Mesodermal cell (in vitro differentiated cells): ENCODE measurements around the gene ZNF579.

Experiments
- H3K27ac ChIP-seq: 2 replicates; pipeline ENCODE4 v1.7.0; 2013; ENCODE audit warnings: mild to moderate bottlenecking, low read depth, low read length, moderate library complexity; ENCODE audit not compliant: severe bottlenecking
- H3K36me3 ChIP-seq: 2 replicates; pipeline ENCODE4 v1.7.1; 2013; ENCODE audit warnings: mild to moderate bottlenecking, low read length, moderate library complexity; ENCODE audit not compliant: control insufficient read depth, insufficient read depth
- H3K4me1 ChIP-seq: one replicate; pipeline ENCODE4 v1.7.1; 2013; ENCODE audit warnings: mild to moderate bottlenecking, low read length; ENCODE audit not compliant: insufficient read depth, control insufficient read depth, poor library complexity, severe bottlenecking
- H3K4me3 ChIP-seq: 2 replicates; pipeline ENCODE4 v1.7.0; 2013; ENCODE audit warnings: low read length, control low read depth, mild to moderate bottlenecking; ENCODE audit not compliant: insufficient read depth, poor library complexity, severe bottlenecking; ENCODE audit errors: extremely low read depth
- H3K9me3 ChIP-seq: 2 replicates; pipeline ENCODE4 v1.7.1; 2013; ENCODE audit warnings: mild to moderate bottlenecking, low read length, moderate library complexity; ENCODE audit not compliant: control insufficient read depth
- WGBS, 2 experiments: methylation state at CpG; one replicate each; pipeline ENCODE4 v1.1.5; 2013; ENCODE audit warnings: missing lambda C conversion rate in 2 of 2; ENCODE audit not compliant: insufficient coverage in 2 of 2; 5-methylcytosine and 5-hydroxymethylcytosine counted together

ZNF579 gene

DNA sequence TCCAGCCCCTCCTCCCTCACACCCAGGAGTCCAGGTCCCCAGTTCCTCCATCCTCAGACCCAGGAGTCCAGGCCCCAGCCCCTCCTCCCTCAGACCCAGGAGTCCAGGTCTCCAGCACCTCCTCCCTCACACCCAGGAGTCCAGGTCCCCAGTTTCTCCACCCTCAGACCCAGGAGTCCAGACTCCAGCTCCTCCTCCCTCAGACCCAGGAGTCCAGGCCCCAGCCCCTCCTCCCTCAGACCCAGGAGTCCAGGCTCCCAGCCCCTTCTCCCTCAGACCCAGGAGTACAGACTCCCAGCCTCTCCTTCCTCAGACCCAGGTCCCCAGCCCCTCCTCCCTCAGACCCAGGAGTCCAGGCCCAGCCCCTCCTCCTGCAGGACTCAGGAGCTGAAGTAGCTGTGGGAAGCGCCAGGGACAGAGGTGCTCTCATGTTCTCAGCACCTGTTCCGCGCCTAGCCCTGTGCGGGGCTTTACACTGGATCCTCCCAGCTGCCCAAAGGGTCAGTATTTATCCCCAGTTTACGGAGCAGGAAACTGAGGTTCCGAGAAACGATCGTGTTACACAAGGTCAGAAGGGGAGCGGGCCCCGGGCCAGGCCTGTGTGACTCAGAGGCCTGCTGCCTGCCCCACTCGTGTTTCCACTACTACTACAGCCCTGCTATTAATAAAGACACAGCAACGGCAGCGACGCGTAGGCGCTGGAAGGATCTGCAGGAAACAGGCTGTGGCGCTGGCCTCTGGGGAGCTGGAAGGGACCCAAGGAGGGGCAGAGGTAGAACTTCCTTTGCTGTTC, 33.6 kb downstream of the ZNF579 start:
- 79 to 88% methylated on average over 7 to 16 of the region's 17 CpGs for WGBS, 2 experiments
- H3K9me3 ChIP-seq = no peaks in the 10 kb centered on the region
- no peaks in the 10 kb centered on the region for H3K36me3 ChIP-seq
- H3K4me3 ChIP-seq = no peak overlapping the region
- H3K4me1 ChIP-seq = peaks cover 22% of the 10 kb centered on the region
- peak overlapping the region; percentile 24 for H3K27ac ChIP-seq

DNA sequence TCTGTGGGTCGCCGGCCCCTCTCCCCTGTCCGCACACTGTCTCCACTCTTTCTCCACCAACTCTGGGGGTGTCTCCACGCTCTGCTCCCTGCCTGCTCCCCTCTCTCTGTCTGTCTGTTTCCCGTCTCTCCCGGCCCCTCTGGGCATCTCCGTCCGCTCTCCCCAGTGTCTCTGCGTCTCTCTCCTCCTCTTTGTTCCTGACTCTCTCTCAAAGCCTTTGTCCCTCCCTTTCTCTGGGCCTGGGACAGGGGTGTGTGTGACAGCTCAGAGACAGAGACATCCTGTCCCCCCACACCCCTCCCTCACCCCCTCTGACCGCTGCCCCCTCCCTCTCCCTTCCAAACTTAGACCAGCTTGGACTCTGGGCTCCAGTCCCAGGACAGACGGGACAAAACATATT, 34.6 kb downstream of the ZNF579 start:
- H3K9me3 ChIP-seq = no peaks in the 10 kb centered on the region
- no peak overlapping the region for H3K4me3 ChIP-seq
- WGBS, 2 experiments = 72 to 76% methylated on average over 6 to 7 of the region's 11 CpGs
- no peak overlapping the region for H3K27ac ChIP-seq
- H3K36me3 ChIP-seq = no peaks in the 10 kb centered on the region
- H3K4me1 ChIP-seq = peaks cover 22% of the 10 kb centered on the region

DNA sequence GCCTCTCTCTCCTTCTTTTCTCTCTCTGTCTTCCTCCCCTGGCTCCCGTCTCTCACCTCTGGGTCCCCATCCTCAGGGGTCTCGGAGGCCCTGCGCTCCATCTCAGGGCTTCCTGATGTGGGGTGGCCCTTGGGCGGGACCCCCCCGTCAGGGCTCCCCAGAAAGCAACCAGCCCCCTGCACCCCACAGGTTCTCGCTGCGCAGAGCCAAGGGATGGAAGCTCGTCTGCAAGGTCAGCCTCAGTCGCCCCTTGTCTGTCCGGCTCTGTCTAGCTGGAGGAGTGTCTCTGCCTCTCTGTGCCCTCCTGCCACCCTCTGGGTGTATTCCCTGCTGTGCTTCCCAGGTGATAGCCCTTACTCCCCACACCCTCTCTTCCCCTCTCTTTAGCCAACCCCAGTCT, 35.2 kb downstream of the ZNF579 start, which contains the start of gene SBK3:
Gene SBK3 (minus strand): TSS at position 101 of the 400 bp plus-strand sequence. CDS start 0 bp downstream, at position 101.
- 88 to 89% methylated on average over 8 to 10 of the region's 10 CpGs for WGBS, 2 experiments
- no peak within 1 kb of the TSS for H3K4me3 ChIP-seq
- no peaks in the 10 kb centered on the region for H3K36me3 ChIP-seq
- H3K4me1 ChIP-seq = peaks cover 22% of the 10 kb centered on the region
- H3K27ac ChIP-seq = no peak within 1 kb of the TSS
- no peaks in the 10 kb centered on the region for H3K9me3 ChIP-seq

DNA sequence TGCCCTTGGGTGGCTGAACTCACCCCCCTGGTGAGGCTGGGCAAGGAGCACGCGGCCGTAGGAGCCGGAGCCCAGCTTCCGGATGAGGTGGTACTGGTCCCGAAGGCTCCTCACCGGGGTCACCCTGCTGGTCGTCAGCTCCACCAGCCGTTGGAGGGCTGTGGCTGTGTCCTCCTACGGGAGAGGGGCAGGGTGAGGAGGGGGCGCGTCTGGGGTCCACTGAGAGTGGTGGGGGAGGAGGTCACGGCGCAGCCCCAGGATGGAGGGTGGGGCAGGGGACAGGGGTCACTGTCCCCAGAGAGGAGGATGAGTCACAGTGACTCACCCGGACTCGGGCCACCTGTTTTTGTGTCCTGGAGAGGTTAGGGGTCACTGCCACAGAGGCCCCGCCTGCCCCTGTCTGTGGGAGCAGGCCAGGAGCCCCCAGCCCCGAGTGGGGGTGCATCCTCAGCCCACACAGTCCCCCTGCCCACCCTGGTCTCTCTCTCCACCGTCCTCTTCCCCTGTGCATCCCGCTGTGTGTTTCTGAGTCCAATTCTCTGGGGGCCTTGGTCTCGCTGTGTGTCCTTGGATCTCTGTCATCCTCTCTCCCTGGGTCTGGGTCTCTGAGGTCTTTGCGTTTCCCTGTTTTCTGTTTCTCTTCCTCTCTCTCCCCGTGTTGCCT, 35.7 kb downstream of the ZNF579 start:
- Histone ChIP-seq H3K4me1 (peaks cover 22% of the 10 kb centered on the region), H3K4me3 (no peak overlapping the region), H3K36me3 (no peaks in the 10 kb centered on the region), H3K27ac (no peak overlapping the region), H3K9me3 (no peaks in the 10 kb centered on the region)
- 73 to 74% methylated on average over 19 to 21 of the region's 23 CpGs for WGBS, 2 experiments

DNA sequence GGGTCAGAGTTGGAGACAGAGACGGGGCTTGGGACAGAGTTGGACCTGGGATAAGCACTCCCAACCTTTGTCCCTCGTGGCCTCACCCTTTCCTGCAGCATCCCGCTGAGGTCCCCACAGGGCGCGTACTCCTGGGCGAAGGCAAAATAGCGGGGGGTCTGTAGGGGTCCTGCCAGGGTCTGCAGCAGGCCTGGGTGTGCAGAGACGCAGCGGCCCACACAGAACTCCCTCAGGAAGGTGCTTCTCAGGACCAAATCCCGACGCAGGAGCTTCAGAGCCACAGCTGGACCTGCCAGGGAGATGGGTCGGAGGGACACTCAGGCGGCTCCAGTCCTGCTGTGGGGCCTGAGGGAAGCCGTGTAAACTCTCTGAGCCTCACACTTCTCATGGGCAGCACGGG, 36.6 kb downstream of the ZNF579 start:
- 90 to 91% methylated on average over 12 of the region's 15 CpGs for WGBS, 2 experiments
- no peak overlapping the region for H3K27ac ChIP-seq
- no peak overlapping the region for H3K4me3 ChIP-seq
- H3K9me3 ChIP-seq = no peaks in the 10 kb centered on the region
- peaks cover 22% of the 10 kb centered on the region for H3K4me1 ChIP-seq
- H3K36me3 ChIP-seq = no peaks in the 10 kb centered on the region

DNA sequence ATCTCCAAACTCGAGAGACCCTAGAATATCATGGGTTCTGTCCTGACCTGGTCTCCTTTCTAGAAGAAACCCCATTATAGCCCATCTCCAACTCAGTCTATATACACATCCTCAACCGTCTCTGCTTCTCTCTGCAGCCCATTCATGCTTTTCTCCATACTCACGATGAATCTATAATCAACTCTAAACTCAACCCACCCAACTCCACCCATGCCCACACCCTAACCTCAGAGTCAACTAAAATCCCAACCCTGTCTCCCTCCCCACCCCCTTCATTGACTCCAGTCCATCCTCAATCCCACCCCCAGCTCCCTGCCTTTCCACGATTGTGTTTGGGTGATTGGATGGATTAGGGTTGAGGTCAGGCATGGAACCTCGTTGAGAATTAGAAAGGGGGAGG, 37.1 kb downstream of the ZNF579 start:
- Histone ChIP-seq H3K9me3 (no peaks in the 10 kb centered on the region), H3K4me1 (peaks cover 22% of the 10 kb centered on the region), H3K36me3 (no peaks in the 10 kb centered on the region), H3K27ac (no peak overlapping the region), H3K4me3 (no peak overlapping the region)
- 93 to 98% methylated on average over 2 to 4 of the region's 5 CpGs for WGBS, 2 experiments

DNA sequence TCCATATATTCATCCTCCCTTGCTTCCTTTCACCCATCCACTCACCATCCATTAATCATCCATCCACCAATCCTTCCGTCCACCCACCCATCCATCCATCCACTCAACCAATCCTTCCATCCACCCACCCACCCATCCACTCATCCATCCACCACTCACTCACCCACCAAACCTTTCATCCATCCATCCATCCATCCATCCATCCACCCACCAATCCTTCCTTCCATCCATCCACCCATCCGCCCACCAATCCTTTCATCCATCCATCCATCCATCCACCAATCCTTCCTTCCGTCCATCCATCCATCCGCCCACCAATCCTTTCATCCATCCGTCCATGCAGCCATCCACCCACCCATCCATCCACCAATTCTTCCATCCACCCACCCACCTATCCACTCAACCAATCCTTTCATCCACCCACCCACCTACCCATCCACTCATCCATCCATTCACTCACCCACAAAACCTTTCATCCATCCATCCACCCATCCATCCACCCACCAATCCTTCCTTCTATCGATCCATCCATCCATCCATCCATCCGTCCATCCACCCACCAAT, 38.3 kb downstream of the ZNF579 start:
- 81 to 86% methylated on average over 4 to 7 of the region's 7 CpGs for WGBS, 2 experiments
- Histone ChIP-seq H3K27ac (no peak overlapping the region), H3K4me1 (peaks cover 23% of the 10 kb centered on the region), H3K36me3 (no peaks in the 10 kb centered on the region), H3K4me3 (no peak overlapping the region), H3K9me3 (no peaks in the 10 kb centered on the region)

DNA sequence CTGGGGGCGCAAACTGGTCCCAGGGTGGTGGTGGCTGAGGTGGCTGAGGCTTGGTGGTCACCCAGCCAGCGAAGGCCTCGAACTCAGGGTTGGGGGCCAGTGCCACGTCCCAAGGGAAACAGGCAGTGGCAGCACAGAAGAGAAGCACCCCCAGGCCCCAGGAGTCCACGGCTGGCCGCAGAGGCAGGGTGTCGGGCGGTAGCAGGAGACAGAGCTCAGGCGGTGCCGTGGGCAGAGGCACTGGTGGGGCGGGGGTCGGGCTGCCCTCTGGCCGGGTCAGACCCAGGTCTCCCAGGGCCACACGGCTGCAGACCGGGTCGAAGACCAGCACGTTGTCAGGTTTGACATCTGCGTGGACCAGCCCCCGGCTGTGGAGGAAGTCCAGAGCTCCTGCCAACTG, 39.6 kb downstream of the ZNF579 start:
- H3K27ac ChIP-seq = no peak overlapping the region
- no peak overlapping the region for H3K4me3 ChIP-seq
- 87 to 91% methylated on average over 14 to 19 of the region's 19 CpGs for WGBS, 2 experiments
- H3K4me1 ChIP-seq = peaks cover 16% of the 10 kb centered on the region
- no peaks in the 10 kb centered on the region for H3K36me3 ChIP-seq
- no peaks in the 10 kb centered on the region for H3K9me3 ChIP-seq

DNA sequence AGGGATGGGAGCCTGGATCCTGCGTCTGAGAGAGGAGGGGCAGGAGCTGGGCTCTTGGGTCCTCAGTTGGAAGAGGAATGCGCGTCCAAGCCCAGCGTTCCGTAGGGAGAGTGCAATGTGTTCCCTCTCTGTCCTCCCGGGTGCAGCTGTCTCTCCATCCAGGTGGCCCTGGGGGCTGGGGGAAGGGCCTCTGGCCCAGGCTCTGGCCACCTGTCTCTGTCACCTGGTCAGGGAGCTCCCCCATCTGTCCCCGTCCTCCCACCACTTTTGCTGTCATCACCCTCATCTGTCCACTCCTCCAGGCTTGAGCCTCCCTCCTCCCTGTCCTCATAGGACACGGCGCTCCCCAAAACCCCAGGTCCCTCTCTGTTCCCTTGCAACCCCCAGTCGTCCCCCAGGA, 40.0 kb downstream of the ZNF579 start:
- 69 to 76% methylated on average over 9 to 10 of the region's 10 CpGs for WGBS, 2 experiments
- H3K36me3 ChIP-seq = no peaks in the 10 kb centered on the region
- H3K9me3 ChIP-seq = no peaks in the 10 kb centered on the region
- H3K4me1 ChIP-seq = peaks cover 12% of the 10 kb centered on the region
- H3K4me3 ChIP-seq = no peak overlapping the region
- no peak overlapping the region for H3K27ac ChIP-seq

DNA sequence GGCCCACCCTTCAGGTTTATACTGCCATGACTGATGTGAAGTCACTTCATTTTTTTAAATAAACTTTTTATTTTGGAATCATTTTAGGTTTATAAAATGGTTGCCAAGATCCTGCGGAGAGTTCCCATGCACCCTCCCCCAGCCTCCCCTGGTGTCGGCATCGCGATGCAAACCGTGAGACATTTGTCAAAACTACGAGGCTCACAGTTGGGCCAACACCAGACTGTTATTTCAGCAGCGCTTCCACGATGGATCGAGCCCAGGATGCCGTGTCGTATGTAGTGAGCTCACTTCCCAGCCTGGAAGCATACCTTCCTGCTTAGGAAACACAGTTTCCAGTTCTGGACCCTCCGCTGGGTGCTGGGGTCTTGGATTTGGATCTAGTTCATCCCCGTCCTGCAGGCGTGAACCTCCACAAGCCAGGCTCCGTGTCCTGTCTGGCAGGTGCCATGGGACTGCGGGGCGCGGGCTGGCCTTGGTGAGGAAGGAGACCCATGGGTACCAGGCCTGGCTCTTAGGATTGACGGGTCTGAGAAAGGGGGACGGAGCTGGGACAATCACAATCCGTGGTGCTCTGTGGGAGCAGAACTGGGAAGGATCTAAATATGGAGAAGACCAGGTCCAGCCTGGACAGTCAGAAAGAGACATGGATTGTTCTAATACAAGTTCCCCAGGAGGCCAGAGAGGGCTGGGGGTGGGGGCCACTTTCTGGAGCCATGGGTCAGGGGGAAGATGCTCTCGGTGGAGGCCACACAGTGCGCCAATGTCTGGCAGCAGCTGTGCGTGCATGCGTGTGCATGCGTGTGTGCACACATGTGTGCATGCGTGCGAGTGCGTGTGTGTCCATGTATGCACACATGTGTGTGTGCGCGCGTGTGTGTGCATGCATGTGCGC, 41.3 kb downstream of the ZNF579 start:
- Histone ChIP-seq H3K27ac (no peak overlapping the region), H3K36me3 (no peaks in the 10 kb centered on the region), H3K4me1 (peaks cover 7% of the 10 kb centered on the region), H3K9me3 (no peaks in the 10 kb centered on the region), H3K4me3 (no peak overlapping the region)
- 90 to 94% methylated on average over 33 of the region's 33 CpGs for WGBS, 2 experiments
